ENCODE measurements around the gene ITGB2. TPM values are rescaled to one million over a fixed set of nuclear protein-coding genes. Genes with fewer than 3 reads are reported as not detected.

ITGB2 gene
- total RNA-seq, 1 donor from 2014 or later: 468 TPM

- Histone ChIP-seq H3K4me3 (no peak overlapping the region), H3K27me3 (ENCODE audit: low read depth) (no peaks in the 10 kb centered on the region), H3K9me3 (no peaks in the 10 kb centered on the region), H3K36me3 (peaks cover 96% of the 10 kb centered on the region), H3K4me1 (peaks cover 7% of the 10 kb centered on the region), H3K27ac (no peak overlapping the region)
- DNase-seq (no peak), ATAC-seq (peak; percentile 64 to 80)
- TF ChIP-seq, protein P1, sequence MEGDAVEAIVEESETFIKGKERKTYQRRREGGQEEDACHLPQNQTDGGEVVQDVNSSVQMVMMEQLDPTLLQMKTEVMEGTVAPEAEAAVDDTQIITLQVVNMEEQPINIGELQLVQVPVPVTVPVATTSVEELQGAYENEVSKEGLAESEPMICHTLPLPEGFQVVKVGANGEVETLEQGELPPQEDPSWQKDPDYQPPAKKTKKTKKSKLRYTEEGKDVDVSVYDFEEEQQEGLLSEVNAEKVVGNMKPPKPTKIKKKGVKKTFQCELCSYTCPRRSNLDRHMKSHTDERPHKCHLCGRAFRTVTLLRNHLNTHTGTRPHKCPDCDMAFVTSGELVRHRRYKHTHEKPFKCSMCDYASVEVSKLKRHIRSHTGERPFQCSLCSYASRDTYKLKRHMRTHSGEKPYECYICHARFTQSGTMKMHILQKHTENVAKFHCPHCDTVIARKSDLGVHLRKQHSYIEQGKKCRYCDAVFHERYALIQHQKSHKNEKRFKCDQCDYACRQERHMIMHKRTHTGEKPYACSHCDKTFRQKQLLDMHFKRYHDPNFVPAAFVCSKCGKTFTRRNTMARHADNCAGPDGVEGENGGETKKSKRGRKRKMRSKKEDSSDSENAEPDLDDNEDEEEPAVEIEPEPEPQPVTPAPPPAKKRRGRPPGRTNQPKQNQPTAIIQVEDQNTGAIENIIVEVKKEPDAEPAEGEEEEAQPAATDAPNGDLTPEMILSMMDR (IDR thresholded peaks at IDR 0.05): no peak
- intact Hi-C loops (cut with DNase I): no loop called here
Observed at GRCh38 chr21:44858791-44859190, 61.9 kb downstream of the ITGB2 start.

- H3K4me3 ChIP-seq: no peak overlapping the region
- H3K27me3 ChIP-seq (ENCODE audit: low read depth): no peaks in the 10 kb centered on the region
- H3K4me1 ChIP-seq: peaks cover 7% of the 10 kb centered on the region
- no peak overlapping the region for H3K27ac ChIP-seq
- TF ChIP-seq, protein P1 (IDR thresholded peaks at IDR 0.05): no peak
- H3K36me3 ChIP-seq: peaks cover 96% of the 10 kb centered on the region
- DNase-seq: no peak
- intact Hi-C loops (cut with DNase I): no loop called here
- no peaks in the 10 kb centered on the region for H3K9me3 ChIP-seq
- peak; percentile 13 to 53 for ATAC-seq
Observed at GRCh38 chr21:44858291-44858690, 62.4 kb downstream of the ITGB2 start.

GRCh38 chr21:44857127-44857892 is 63.4 kb downstream of the ITGB2 start:
- ATAC-seq (no peak), DNase-seq (no peak)
- intact Hi-C loops (cut with DNase I): no loop called here
- TF ChIP-seq, protein P1 (IDR thresholded peaks at IDR 0.05): no peak
- Histone ChIP-seq H3K4me3 (no peak overlapping the region), H3K9me3 (no peaks in the 10 kb centered on the region), H3K27me3 (ENCODE audit: low read depth) (no peaks in the 10 kb centered on the region), H3K36me3 (peaks cover 100% of the 10 kb centered on the region), H3K4me1 (peaks cover 7% of the 10 kb centered on the region), H3K27ac (no peak overlapping the region)

DNA sequence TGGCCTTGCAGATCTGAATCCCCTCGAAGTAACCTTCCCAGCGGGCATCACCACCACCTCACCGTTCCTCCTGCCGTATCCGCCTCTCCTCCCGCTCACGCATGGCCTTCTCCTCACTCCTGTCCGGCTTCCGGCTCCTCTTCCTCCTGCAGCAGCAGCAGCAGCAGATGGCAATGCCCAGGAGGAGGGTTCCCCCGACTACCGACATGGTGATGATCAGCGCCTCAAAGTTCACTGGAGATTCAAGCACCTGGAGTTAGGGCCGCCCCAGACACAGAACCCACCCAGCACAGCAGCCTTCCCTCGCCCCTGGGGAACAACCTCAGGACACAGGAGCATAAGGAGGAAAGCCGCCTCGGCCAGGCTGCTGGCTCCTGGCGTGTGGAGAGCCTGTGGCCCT is 64.6 kb downstream of the ITGB2 start:
- no peak for ATAC-seq
- H3K27ac ChIP-seq: no peak overlapping the region

GRCh38 chr21:44855572-44855971 is 65.1 kb downstream of the ITGB2 start:
- intact Hi-C loops (cut with DNase I): no loop called here
- no peaks in the 10 kb centered on the region for H3K9me3 ChIP-seq
- TF ChIP-seq, protein P1 (IDR thresholded peaks at IDR 0.05): no peak
- ATAC-seq (no peak), DNase-seq (no peak)
- peaks cover 7% of the 10 kb centered on the region for H3K4me1 ChIP-seq
- no peaks in the 10 kb centered on the region for H3K27me3 ChIP-seq (ENCODE audit: low read depth)
- peaks cover 100% of the 10 kb centered on the region for H3K36me3 ChIP-seq
- H3K4me3 ChIP-seq: no peak overlapping the region
- no peak overlapping the region for H3K27ac ChIP-seq

More for the DNA sequence above, 64.6 kb downstream of the ITGB2 start:
- TF ChIP-seq, protein P1 (IDR thresholded peaks at IDR 0.05): no peak
- Histone ChIP-seq H3K4me3 (no peak overlapping the region), H3K9me3 (no peaks in the 10 kb centered on the region), H3K36me3 (peaks cover 100% of the 10 kb centered on the region), H3K4me1 (peaks cover 7% of the 10 kb centered on the region), H3K27me3 (ENCODE audit: low read depth) (no peaks in the 10 kb centered on the region)
- no peak for DNase-seq
- intact Hi-C loops (cut with DNase I): no loop called here

Data from lower lobe of right lung (tissue), 2 donors.